Ovary (tissue), 9 donors: ENCODE results near the gene PRKCQ. TPM values are rescaled to one million over a fixed set of nuclear protein-coding genes. Genes with fewer than 3 reads are reported as not detected.

Source experiments
- DNase-seq, 5 donors: peaks; one replicate each; pipeline ENCODE4 v3.0.0-alpha.2; 2019 to 2020
- H3K27ac ChIP-seq, 2 donors: fragments of 200-600 bp; one replicate each; pipeline versions ENCODE4 v1.5.1 to v1.8.0; 2019 to 2022
- H3K27me3 ChIP-seq: fragments of 200-600 bp; one replicate; pipeline ENCODE4 v1.8.0; 2022
- H3K36me3 ChIP-seq: fragments of 200-600 bp; sonication (generic); one replicate; pipeline ENCODE4 v1.5.1; 2019
- H3K4me1 ChIP-seq: one replicate; pipeline ENCODE4 v1.8.1; 2013; ENCODE audit warnings: mild to moderate bottlenecking, moderate library complexity; ENCODE audit not compliant: insufficient read depth
- H3K4me3 ChIP-seq: fragments of 200-600 bp; sonication (generic); one replicate; pipeline ENCODE4 v1.5.1; 2017
- H3K9me3 ChIP-seq, 2 donors: fragments of 200-600 bp in 1 of 2; sonication (generic) in 1 of 2; one replicate each; pipeline versions ENCODE4 v1.5.1 to v1.8.1; 2013 to 2019; ENCODE audit warnings: mild to moderate bottlenecking in 1 of 2, moderate library complexity in 1 of 2
- CTCF ChIP-seq, 3 donors: fragments of 450-650 bp in 2 of 3; fragments of 200-600 bp in 1 of 3; IDR thresholded peaks; one replicate each; pipeline versions ENCODE4 v1.5.1 to v1.8.0; 2016 to 2022; ENCODE audit warnings: antibody characterized with exemption in 3 of 3, mild to moderate bottlenecking in 1 of 3
- EP300 ChIP-seq: sonication (generic); formaldehyde crosslinking; IDR thresholded peaks from one replicate; pipeline ENCODE4 v1.6.1; 2017; ENCODE audit warnings: antibody characterized with exemption
- POLR2A ChIP-seq: fragments of 450-650 bp; IDR thresholded peaks from one replicate; pipeline ENCODE4 v1.6.1; 2017; ENCODE audit warnings: antibody characterized with exemption, mild to moderate bottlenecking, moderate library complexity
- WGBS, 3 donors: extraction: QIAGEN DNeasy Blood & Tissue Kit in 1 of 3; methylation state at CpG; one replicate each; pipeline versions ENCODE4 v1.1.5 to v1.1.7; 2013 to 2017; 5-methylcytosine and 5-hydroxymethylcytosine counted together
- intact Hi-C, 4 donors: fragments of 100-400 bp; cut with DNase I; formaldehyde crosslinking; loops; one replicate each; pipeline versions ENCODE4 v1.11.0 to v1.15.1; 2022 to 2023
- polyA plus RNA-seq, 2 donors: library from polyadenylated mRNA; stranded (reverse); fragments of 200-250 nt in 1 of 2; fragments of 350-450 nt in 1 of 2; fragmentation: Illumina TruSeq in 1 of 2; extraction: RNeasy Lipid Tissue Mini Kit (QIAGEN cat#74804) in 1 of 2; gene quantifications; one replicate each; pipeline ENCODE4 v1.2.3, GENCODE V29; 2013 to 2014
- total RNA-seq, 7 donors: library from RNA; depleted of rRNA in 2 of 7; stranded (reverse); fragments of >200 nt in 2 of 7; fragmentation: NEBNext Ultra II Directional in 3 of 7; extraction: Animal tissue kit (Norgen Biotek cat#: 25700) in 3 of 7; gene quantifications; one replicate each; pipeline versions ENCODE4 v1.1.0 to v1.2.4, GENCODE V29; 2016 to 2023
- donor health status: DM: no; HTN: no; CAD: no; lungs with moderate emphysema.
- donor health status: DM: no; HTN: no; CAD: no.
- donor health status: Bipolar disorder and iron deficiency.
- donor health status: DM: yes; HTN: yes; CAD: no.
- donor health status: DM: no; HTN: no; CAD: no.
- donor health status: DM: yes; HTN: yes; CAD: no.

PRKCQ gene
- total and polyA plus RNA-seq, 9 donors: 0.71 to 3.6 (median 1.1) TPM

- Histone ChIP-seq H3K4me1 (no peaks in the 10 kb centered on the region), H3K36me3 (no peaks in the 10 kb centered on the region), H3K27ac (no peak overlapping the region), H3K9me3 (no peaks in the 10 kb centered on the region), H3K27me3 (no peaks in the 10 kb centered on the region), H3K4me3 (no peak overlapping the region)
- 81 to 89% (median 82%) methylated on average over 9 of the region's 9 CpGs for WGBS, 3 donors
- DNase-seq: no peak
- intact Hi-C loops: no loop called here
- TF ChIP-seq POLR2A: no peak
- no peak for TF ChIP-seq EP300
- no peak for TF ChIP-seq CTCF (IDR thresholded peaks at IDR 0.05)
These were observed 21.2 kb upstream of the PRKCQ start for GRCh38 chr10:6601246-6601805.

- H3K36me3 ChIP-seq: no peaks in the 10 kb centered on the region
- no peak for DNase-seq
- WGBS, 3 donors: 89 to 91% (median 90%) methylated on average over 7 of the region's 7 CpGs
- no peak overlapping the region for H3K27ac ChIP-seq
- H3K4me1 ChIP-seq: no peaks in the 10 kb centered on the region
- no peaks in the 10 kb centered on the region for H3K9me3 ChIP-seq
- no peaks in the 10 kb centered on the region for H3K27me3 ChIP-seq
- TF ChIP-seq CTCF (IDR thresholded peaks at IDR 0.05) (no peak), EP300 (no peak), POLR2A (no peak)
- intact Hi-C loops: no loop called here
- no peak overlapping the region for H3K4me3 ChIP-seq
These were observed 20.3 kb upstream of the PRKCQ start for GRCh38 chr10:6600224-6600987.

- WGBS, 3 donors: 89 to 94% (median 91%) methylated on average over 1 of the region's 1 CpG
- H3K27me3 ChIP-seq: no peaks in the 10 kb centered on the region
- H3K9me3 ChIP-seq: no peaks in the 10 kb centered on the region
- DNase-seq: no peak
- H3K4me1 ChIP-seq: no peaks in the 10 kb centered on the region
- no peak for TF ChIP-seq POLR2A
- no peak for TF ChIP-seq EP300
- no peak for TF ChIP-seq CTCF (IDR thresholded peaks at IDR 0.05)
- H3K27ac ChIP-seq: no peak overlapping the region
- intact Hi-C loops: no loop called here
- H3K4me3 ChIP-seq: no peak overlapping the region
- H3K36me3 ChIP-seq: no peaks in the 10 kb centered on the region
These were observed 18.6 kb upstream of the PRKCQ start for GRCh38 chr10:6598679-6599078.

GRCh38 chr10:6597478-6597877 is 17.4 kb upstream of the PRKCQ start:
- H3K4me1 ChIP-seq: no peaks in the 10 kb centered on the region
- no peak for DNase-seq
- no peak for TF ChIP-seq EP300
- no peak for TF ChIP-seq POLR2A
- no peak for TF ChIP-seq CTCF (IDR thresholded peaks at IDR 0.05)
- no peaks in the 10 kb centered on the region for H3K27me3 ChIP-seq
- H3K27ac ChIP-seq: no peak overlapping the region
- no peaks in the 10 kb centered on the region for H3K36me3 ChIP-seq
- 70 to 90% (median 79%) methylated on average over 5 of the region's 5 CpGs for WGBS, 3 donors
- no peaks in the 10 kb centered on the region for H3K9me3 ChIP-seq
- intact Hi-C loops: no loop called here
- H3K4me3 ChIP-seq: no peak overlapping the region
